Natural killer cell (primary cell): ENCODE measurements around the gene PLB1. TPM values are rescaled to one million over a fixed set of nuclear protein-coding genes. Genes with fewer than 3 reads are reported as not detected.
A peak's percentile ranks its signal among the peaks of the same experiment; 100 is the strongest.

Source experiments
- ATAC-seq, 3 donors: fragments of 150-1000 bp in 2 of 3; fragments of 200-7000 bp in 1 of 3; cut with Tn5 transposase; 1 replicate in 1 of 3; 2 replicates in 2 of 3; pipeline ENCODE4 v1.10.0; 2021; ENCODE audit warnings: mild to moderate bottlenecking in 2 of 3, moderate library complexity in 2 of 3
- DNase-seq, 2 donors: peaks; one replicate each; pipeline versions ENCODE4 v3.0.0 to v3.0.0-alpha.2; 2013 to 2021; ENCODE audit warnings: mixed read lengths in 1 of 2
- H3K27ac ChIP-seq: one replicate; pipeline ENCODE4 v1.5.1; 2013; ENCODE audit warnings: mild to moderate bottlenecking, low read length
- H3K27me3 ChIP-seq: one replicate; pipeline ENCODE4 v1.6.1; 2013; ENCODE audit warnings: low read length; ENCODE audit not compliant: control insufficient read depth, insufficient read depth
- H3K36me3 ChIP-seq: one replicate; pipeline ENCODE4 v1.6.1; 2013; ENCODE audit warnings: low read length; ENCODE audit not compliant: control insufficient read depth, insufficient read depth
- H3K4me1 ChIP-seq: one replicate; pipeline ENCODE4 v1.6.1; 2013; ENCODE audit warnings: low read length; ENCODE audit not compliant: control insufficient read depth, insufficient read depth
- H3K4me3 ChIP-seq: one replicate; pipeline ENCODE4 v1.5.1; 2013; ENCODE audit warnings: low read length
- H3K9me3 ChIP-seq: one replicate; pipeline ENCODE4 v1.6.1; 2013; ENCODE audit warnings: low read length; ENCODE audit not compliant: control insufficient read depth, insufficient read depth
- H3K27ac Mint-ChIP-seq, 2 donors: one replicate each; pipeline ENCODE4 v1.8.0; 2022; ENCODE audit warnings: mild to moderate bottlenecking in 2 of 2, mixed read lengths in 2 of 2, moderate library complexity in 1 of 2
- H3K27me3 Mint-ChIP-seq, 2 donors: one replicate each; pipeline ENCODE4 v1.8.0; 2022; ENCODE audit warnings: low read depth in 2 of 2, mixed read lengths in 2 of 2
- H3K36me3 Mint-ChIP-seq: one replicate; pipeline ENCODE4 v1.8.0; 2022; ENCODE audit warnings: mixed read lengths
- H3K4me1 Mint-ChIP-seq, 2 donors: one replicate each; pipeline ENCODE4 v1.8.0; 2022; ENCODE audit warnings: mixed read lengths in 2 of 2
- H3K4me3 Mint-ChIP-seq: one replicate; pipeline ENCODE4 v1.8.0; 2022; ENCODE audit warnings: mild to moderate bottlenecking, moderate library complexity, mixed read lengths
- H3K9me3 Mint-ChIP-seq, 2 donors: one replicate each; pipeline ENCODE4 v1.8.0; 2022; ENCODE audit warnings: mixed read lengths in 2 of 2
- CTCF ChIP-seq: fragments of 200-600 bp; IDR thresholded peaks from one replicate; pipeline ENCODE4 v1.8.0; 2022; ENCODE audit warnings: antibody characterized with exemption
- WGBS: methylation state at CpG from one replicate; pipeline ENCODE4 v1.1.7; 2013; ENCODE audit warnings: missing lambda C conversion rate; ENCODE audit not compliant: insufficient coverage; 5-methylcytosine and 5-hydroxymethylcytosine counted together
- intact Hi-C: fragments of 100-400 bp; cut with micrococcal nuclease; formaldehyde crosslinking; loops from one replicate; pipeline ENCODE4 v1.14.2; 2022
- total RNA-seq, 4 donors: library from RNA; stranded (reverse); fragments of 120-200 nt in 1 of 4; gene quantifications; one replicate each; pipeline versions ENCODE4 v1.2.3 to v1.2.4, GENCODE V29; 2013 to 2022

PLB1 gene
- total RNA-seq, 3 donors from 2014 or later (not counting 1 experiment from before 2014, with no cell fraction given), result 1.7 to 2.6 (median 1.9) TPM

- H3K36me3 Mint-ChIP-seq, result no peaks in the 10 kb centered on the region
- Histone ChIP-seq H3K9me3 (no peaks in the 10 kb centered on the region), H3K4me1 (peaks cover 19% of the 10 kb centered on the region), H3K36me3 (no peaks in the 10 kb centered on the region), H3K4me3 (no peak overlapping the region), H3K27ac (peak overlapping the region; percentile 25), H3K27me3 (no peaks in the 10 kb centered on the region)
- no peaks in the 10 kb centered on the region for H3K27me3 Mint-ChIP-seq
- no peak for TF ChIP-seq CTCF
- peaks cover 13 to 15% of the 10 kb centered on the region in 2 donors for H3K4me1 Mint-ChIP-seq
- ATAC-seq (peak; percentile 94 to 98 (median 95)), DNase-seq (peak; percentile 58 to 87)
- intact Hi-C loops, result loop anchor here (1.0 to 5.0 kb wide), 2 partner anchors 59 to 70 kb away; partner anchors contain the start of gene PPP1CB
- no peaks in the 10 kb centered on the region for H3K9me3 Mint-ChIP-seq
- H3K4me3 Mint-ChIP-seq, result no peak overlapping the region
- 3% methylated on average over 4 of the region's 4 CpGs for WGBS
- peak overlapping the region; percentile 87 to 88 for H3K27ac Mint-ChIP-seq
Measured at GRCh38 chr2:28681158-28681571, 185.3 kb downstream of the PLB1 start.

GRCh38 chr2:28681606-28682005 lies 185.7 kb downstream of the PLB1 start:
- peaks cover 19% of the 10 kb centered on the region for H3K4me1 ChIP-seq
- H3K27me3 Mint-ChIP-seq, result no peaks in the 10 kb centered on the region
- intact Hi-C loops, result loop anchor here (1.0 to 5.0 kb wide), 2 partner anchors 59 to 70 kb away; partner anchors contain the start of gene PPP1CB
- peaks cover 13 to 15% of the 10 kb centered on the region in 2 donors for H3K4me1 Mint-ChIP-seq
- DNase-seq (no peak), ATAC-seq (peak; percentile 11 to 60 (median 43))
- H3K36me3 Mint-ChIP-seq, result no peaks in the 10 kb centered on the region
- no peaks in the 10 kb centered on the region for H3K36me3 ChIP-seq
- no peak overlapping the region for H3K4me3 Mint-ChIP-seq
- no peak overlapping the region for H3K4me3 ChIP-seq
- no peaks in the 10 kb centered on the region for H3K9me3 Mint-ChIP-seq
- H3K27me3 ChIP-seq, result no peaks in the 10 kb centered on the region
- no peaks in the 10 kb centered on the region for H3K9me3 ChIP-seq
- H3K27ac Mint-ChIP-seq, result peak overlapping the region; percentile 87 to 88
- peak overlapping the region; percentile 1 for H3K27ac ChIP-seq
- no peak for TF ChIP-seq CTCF

- H3K4me1 ChIP-seq, result peaks cover 19% of the 10 kb centered on the region
- no peaks in the 10 kb centered on the region for H3K9me3 ChIP-seq
- H3K27ac Mint-ChIP-seq, result peak overlapping the region in 1 of 2 donors; percentile 88
- H3K36me3 ChIP-seq, result no peaks in the 10 kb centered on the region
- no peak for TF ChIP-seq CTCF
- H3K27ac ChIP-seq, result no peak overlapping the region
- H3K27me3 Mint-ChIP-seq, result no peaks in the 10 kb centered on the region
- no peaks in the 10 kb centered on the region for H3K9me3 Mint-ChIP-seq
- H3K27me3 ChIP-seq, result no peaks in the 10 kb centered on the region
- intact Hi-C loops, result loop anchor here (5.0 kb wide), 1 partner anchor 61 kb away; no protein-coding TSS in a partner anchor
- 95% methylated on average over 14 of the region's 14 CpGs for WGBS
- H3K4me1 Mint-ChIP-seq, result peaks cover 13 to 15% of the 10 kb centered on the region in 2 donors
- no peak for ATAC-seq
- DNase-seq, result no peak
- no peak overlapping the region for H3K4me3 Mint-ChIP-seq
- no peak overlapping the region for H3K4me3 ChIP-seq
- H3K36me3 Mint-ChIP-seq, result no peaks in the 10 kb centered on the region
Measured at GRCh38 chr2:28683100-28683706, 187.3 kb downstream of the PLB1 start.
